Gastroesophageal sphincter (tissue), 3 donors: ENCODE data around the gene IKBKE.

Source experiments
- EP300 ChIP-seq: sonication (generic); formaldehyde crosslinking; IDR thresholded peaks from one replicate; pipeline ENCODE4 v1.6.1; 2017; ENCODE audit warnings: antibody characterized with exemption, mild to moderate bottlenecking
- POLR2A ChIP-seq, 2 donors: fragments of 450-650 bp; IDR thresholded peaks; one replicate each; pipeline ENCODE4 v1.6.1; 2017; ENCODE audit warnings: antibody characterized with exemption in 2 of 2, mild to moderate bottlenecking in 2 of 2, moderate library complexity in 1 of 2
- TF ChIP-seq, protein P1 (sequence below), 4 experiments: fragments of 200-600 bp in 2 of 4; fragments of 450-650 bp in 2 of 4; sonication (generic) in 1 of 4; IDR thresholded peaks; one replicate each; pipeline ENCODE4 v1.5.1; 2017 to 2019; ENCODE audit warnings: antibody characterized with exemption in 4 of 4, mild to moderate bottlenecking in 2 of 4, moderate library complexity in 2 of 4

GRCh38 chr1:206510371-206510770 lies 40.1 kb downstream of the IKBKE start:
- TF ChIP-seq POLR2A (IDR thresholded peaks at IDR 0.05) (no peak), EP300 (no peak)
- TF ChIP-seq, protein P1, sequence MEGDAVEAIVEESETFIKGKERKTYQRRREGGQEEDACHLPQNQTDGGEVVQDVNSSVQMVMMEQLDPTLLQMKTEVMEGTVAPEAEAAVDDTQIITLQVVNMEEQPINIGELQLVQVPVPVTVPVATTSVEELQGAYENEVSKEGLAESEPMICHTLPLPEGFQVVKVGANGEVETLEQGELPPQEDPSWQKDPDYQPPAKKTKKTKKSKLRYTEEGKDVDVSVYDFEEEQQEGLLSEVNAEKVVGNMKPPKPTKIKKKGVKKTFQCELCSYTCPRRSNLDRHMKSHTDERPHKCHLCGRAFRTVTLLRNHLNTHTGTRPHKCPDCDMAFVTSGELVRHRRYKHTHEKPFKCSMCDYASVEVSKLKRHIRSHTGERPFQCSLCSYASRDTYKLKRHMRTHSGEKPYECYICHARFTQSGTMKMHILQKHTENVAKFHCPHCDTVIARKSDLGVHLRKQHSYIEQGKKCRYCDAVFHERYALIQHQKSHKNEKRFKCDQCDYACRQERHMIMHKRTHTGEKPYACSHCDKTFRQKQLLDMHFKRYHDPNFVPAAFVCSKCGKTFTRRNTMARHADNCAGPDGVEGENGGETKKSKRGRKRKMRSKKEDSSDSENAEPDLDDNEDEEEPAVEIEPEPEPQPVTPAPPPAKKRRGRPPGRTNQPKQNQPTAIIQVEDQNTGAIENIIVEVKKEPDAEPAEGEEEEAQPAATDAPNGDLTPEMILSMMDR (IDR thresholded peaks at IDR 0.05) = no peak
